Sigmoid colon (tissue), 7 donors: ENCODE measurements around the gene HMGCS2. TPM values are rescaled to one million over a fixed set of nuclear protein-coding genes. Genes with fewer than 3 reads are reported as not detected.

Source experiments
- DNase-seq: peaks from one replicate; pipeline ENCODE4 v3.0.0-alpha.2; 2019
- H3K27ac ChIP-seq, 4 donors: fragments of 200-600 bp; sonication (generic); one replicate each; pipeline ENCODE4 v1.5.1; 2016 to 2019; ENCODE audit warnings: mild to moderate bottlenecking in 1 of 4
- H3K27me3 ChIP-seq, 3 donors: fragments of 200-600 bp; sonication (generic); one replicate each; pipeline ENCODE4 v1.5.1; 2019; ENCODE audit warnings: mild to moderate bottlenecking in 1 of 3
- H3K36me3 ChIP-seq, 4 donors: fragments of 200-600 bp; sonication (generic); one replicate each; pipeline ENCODE4 v1.5.1; 2016 to 2019
- H3K4me1 ChIP-seq, 4 donors: fragments of 200-600 bp; sonication (generic); one replicate each; pipeline ENCODE4 v1.5.1; 2017 to 2019
- H3K4me3 ChIP-seq, 4 donors: fragments of 200-600 bp; sonication (generic); one replicate each; pipeline ENCODE4 v1.5.1; 2017 to 2019; ENCODE audit warnings: mild to moderate bottlenecking in 2 of 4, moderate library complexity in 1 of 4
- H3K9me3 ChIP-seq, 4 donors: fragments of 200-600 bp in 3 of 4; sonication (generic) in 3 of 4; one replicate each; pipeline versions ENCODE4 v1.5.1 to v1.6.1; 2013 to 2019
- EP300 ChIP-seq, 4 donors: sonication (generic); formaldehyde crosslinking; IDR thresholded peaks; one replicate each; pipeline ENCODE4 v1.6.1; 2017; ENCODE audit warnings: antibody characterized with exemption in 4 of 4
- POLR2A ChIP-seq, 2 donors: fragments of 450-650 bp; IDR thresholded peaks; one replicate each; pipeline ENCODE4 v1.6.1; 2016; ENCODE audit warnings: antibody characterized with exemption in 2 of 2, mild to moderate bottlenecking in 2 of 2, moderate library complexity in 2 of 2
- POLR2AphosphoS5 ChIP-seq, 4 donors: sonication (generic); formaldehyde crosslinking; IDR thresholded peaks; one replicate each; pipeline ENCODE4 v1.6.1; 2017; ENCODE audit warnings: antibody characterized with exemption in 4 of 4
- WGBS, 2 donors: extraction: QIAGEN DNeasy Blood & Tissue Kit; methylation state at CpG; one replicate each; pipeline ENCODE4 v1.1.7; 2013; 5-methylcytosine and 5-hydroxymethylcytosine counted together
- intact Hi-C: fragments of 100-400 bp; cut with DNase I; formaldehyde crosslinking; loops from one replicate; pipeline ENCODE4 v1.15.1; 2023
- polyA plus RNA-seq, 3 donors: library from polyadenylated mRNA; stranded (reverse); fragments of 200-250 nt; gene quantifications; one replicate each; pipeline ENCODE4 v1.2.3, GENCODE V29; 2013
- total RNA-seq, 4 donors: library from RNA; depleted of rRNA; stranded (reverse); fragments of >200 nt; gene quantifications; one replicate each; pipeline ENCODE4 v1.1.0, GENCODE V29; 2016
- TF ChIP-seq, protein P1 (sequence below), 4 experiments: fragments of 450-650 bp in 3 of 4; fragments of 200-600 bp in 1 of 4; IDR thresholded peaks; one replicate each; pipeline ENCODE4 v1.5.1; 2016 to 2019; ENCODE audit warnings: antibody characterized with exemption in 4 of 4, mild to moderate bottlenecking in 3 of 4, moderate library complexity in 2 of 4
- donor health status: healthy with polysubstance abuse.
- donor health status: Bipolar disorder and iron deficiency.
- donor health status: healthy.

HMGCS2 gene
- total and polyA plus RNA-seq, 7 donors, result 2.8 to 607 (median 165) TPM; not detected in 3

- H3K27ac ChIP-seq, result no peak overlapping the region
- WGBS, 2 donors, result 86 to 92% methylated on average over 6 of the region's 6 CpGs
- H3K27me3 ChIP-seq, result no peaks in the 10 kb centered on the region
- intact Hi-C loops, result no loop called here
- H3K4me1 ChIP-seq, result no peaks in the 10 kb centered on the region
- H3K4me3 ChIP-seq, result no peak overlapping the region
- peaks cover 0 to 8% (median 2%) of the 10 kb centered on the region in 4 donors for H3K9me3 ChIP-seq
- TF ChIP-seq, protein P1, sequence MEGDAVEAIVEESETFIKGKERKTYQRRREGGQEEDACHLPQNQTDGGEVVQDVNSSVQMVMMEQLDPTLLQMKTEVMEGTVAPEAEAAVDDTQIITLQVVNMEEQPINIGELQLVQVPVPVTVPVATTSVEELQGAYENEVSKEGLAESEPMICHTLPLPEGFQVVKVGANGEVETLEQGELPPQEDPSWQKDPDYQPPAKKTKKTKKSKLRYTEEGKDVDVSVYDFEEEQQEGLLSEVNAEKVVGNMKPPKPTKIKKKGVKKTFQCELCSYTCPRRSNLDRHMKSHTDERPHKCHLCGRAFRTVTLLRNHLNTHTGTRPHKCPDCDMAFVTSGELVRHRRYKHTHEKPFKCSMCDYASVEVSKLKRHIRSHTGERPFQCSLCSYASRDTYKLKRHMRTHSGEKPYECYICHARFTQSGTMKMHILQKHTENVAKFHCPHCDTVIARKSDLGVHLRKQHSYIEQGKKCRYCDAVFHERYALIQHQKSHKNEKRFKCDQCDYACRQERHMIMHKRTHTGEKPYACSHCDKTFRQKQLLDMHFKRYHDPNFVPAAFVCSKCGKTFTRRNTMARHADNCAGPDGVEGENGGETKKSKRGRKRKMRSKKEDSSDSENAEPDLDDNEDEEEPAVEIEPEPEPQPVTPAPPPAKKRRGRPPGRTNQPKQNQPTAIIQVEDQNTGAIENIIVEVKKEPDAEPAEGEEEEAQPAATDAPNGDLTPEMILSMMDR (IDR thresholded peaks at IDR 0.05), result no peak
- TF ChIP-seq POLR2AphosphoS5 (IDR thresholded peaks at IDR 0.05), result no peak
- TF ChIP-seq EP300 (IDR thresholded peaks at IDR 0.05), result no peak
- no peak for TF ChIP-seq POLR2A (IDR thresholded peaks at IDR 0.05)
- no peak for DNase-seq
- no peaks in the 10 kb centered on the region for H3K36me3 ChIP-seq
Observed at GRCh38 chr1:119703666-119704450, 64.8 kb downstream of the HMGCS2 start.

GRCh38 chr1:119702384-119702783 is 66.3 kb downstream of the HMGCS2 start:
- H3K9me3 ChIP-seq, result peaks cover 0 to 8% (median 2%) of the 10 kb centered on the region in 4 donors
- TF ChIP-seq, protein P1 (IDR thresholded peaks at IDR 0.05), result no peak
- TF ChIP-seq POLR2A (IDR thresholded peaks at IDR 0.05), result no peak
- no peak for TF ChIP-seq EP300 (IDR thresholded peaks at IDR 0.05)
- no peak overlapping the region for H3K27ac ChIP-seq
- no peaks in the 10 kb centered on the region for H3K27me3 ChIP-seq
- no peak overlapping the region for H3K4me3 ChIP-seq
- 88 to 89% methylated on average over 2 of the region's 2 CpGs for WGBS, 2 donors
- DNase-seq, result no peak
- no peaks in the 10 kb centered on the region for H3K4me1 ChIP-seq
- intact Hi-C loops, result no loop called here
- no peaks in the 10 kb centered on the region for H3K36me3 ChIP-seq

GRCh38 chr1:119701659-119702058 is 67.0 kb downstream of the HMGCS2 start:
- intact Hi-C loops, result no loop called here
- H3K27ac ChIP-seq, result no peak overlapping the region
- DNase-seq, result no peak

GRCh38 chr1:119700326-119700725 is 68.4 kb downstream of the HMGCS2 start:
- no peaks in the 10 kb centered on the region for H3K27me3 ChIP-seq
- no peak for TF ChIP-seq POLR2AphosphoS5 (IDR thresholded peaks at IDR 0.05)
- TF ChIP-seq, protein P1 (IDR thresholded peaks at IDR 0.05), result no peak
- no peak for TF ChIP-seq POLR2A (IDR thresholded peaks at IDR 0.05)
- no peak for TF ChIP-seq EP300 (IDR thresholded peaks at IDR 0.05)
- WGBS, 2 donors, result 57 to 79% methylated on average over 2 of the region's 2 CpGs
- H3K36me3 ChIP-seq, result no peaks in the 10 kb centered on the region
- H3K9me3 ChIP-seq, result peaks cover 0 to 8% (median 2%) of the 10 kb centered on the region in 4 donors
- intact Hi-C loops, result no loop called here
- no peak overlapping the region for H3K27ac ChIP-seq
- H3K4me3 ChIP-seq, result no peak overlapping the region
- no peak for DNase-seq
- H3K4me1 ChIP-seq, result no peaks in the 10 kb centered on the region

More at GRCh38 chr1:119701659-119702058, 67.0 kb downstream of the HMGCS2 start:
- no peaks in the 10 kb centered on the region for H3K27me3 ChIP-seq
- TF ChIP-seq POLR2AphosphoS5 (IDR thresholded peaks at IDR 0.05) (no peak), POLR2A (IDR thresholded peaks at IDR 0.05) (no peak), EP300 (IDR thresholded peaks at IDR 0.05) (no peak)
- TF ChIP-seq, protein P1 (IDR thresholded peaks at IDR 0.05), result no peak
- peaks cover 0 to 8% (median 2%) of the 10 kb centered on the region in 4 donors for H3K9me3 ChIP-seq
- no peaks in the 10 kb centered on the region for H3K4me1 ChIP-seq
- H3K36me3 ChIP-seq, result no peaks in the 10 kb centered on the region
- H3K4me3 ChIP-seq, result no peak overlapping the region

Other genes starting within 250 kb of the HMGCS2 start
- gene ZNF697, start 120.6 kb downstream of the HMGCS2 start, total RNA-seq, result 1 to 10 TPM; 2.4 to 6.6 (median 4.4) TPM
- gene ZNF697, start 120.6 kb downstream of the HMGCS2 start, polyA plus RNA-seq, result 1 to 10 TPM in 1 of 3 donors, under 1 TPM in 2; 0.60 to 1.2 (median 0.69) TPM
- gene PHGDH, start 57.0 kb downstream of the HMGCS2 start, total RNA-seq, result 10 to 100 TPM; 15.8 to 37.7 (median 26.0) TPM
- 10 to 100 TPM in 1 of 3 donors, 1 to 10 TPM in 2; 3.9 to 27.1 (median 7.8) TPM for gene PHGDH, start 57.0 kb downstream of the HMGCS2 start, polyA plus RNA-seq
- not detected for gene REG4, start 42.6 kb upstream of the HMGCS2 start, total RNA-seq
- 10 to 100 TPM; 10.4 to 80.8 (median 13.2) TPM for gene REG4, start 42.6 kb upstream of the HMGCS2 start, polyA plus RNA-seq
- not detected for gene ADAM30, start 127.6 kb upstream of the HMGCS2 start, total RNA-seq
- gene ADAM30, start 127.6 kb upstream of the HMGCS2 start, polyA plus RNA-seq, result not detected